Measurements from ENCODE around the gene MEGF11.

The MEGF11 gene

GRCh38 chr15:65926899-65927298, 326.7 kb downstream of the MEGF11 start:
- DNase-seq: no peak

- no peak for DNase-seq
These were observed 327.1 kb downstream of the MEGF11 start for GRCh38 chr15:65926459-65926858.

GRCh38 chr15:65925338-65925737, 328.2 kb downstream of the MEGF11 start:
- DNase-seq: no peak

GRCh38 chr15:65924004-65924403, 329.5 kb downstream of the MEGF11 start:
- no peak for DNase-seq

- peak; percentile 27 for DNase-seq
These were observed 330.3 kb downstream of the MEGF11 start for GRCh38 chr15:65923264-65923663.

GRCh38 chr15:65922621-65923020, 330.9 kb downstream of the MEGF11 start:
- DNase-seq: no peak

- DNase-seq: no peak
These were observed 331.8 kb downstream of the MEGF11 start for GRCh38 chr15:65921780-65922179.

- DNase-seq: no peak
These were observed 332.7 kb downstream of the MEGF11 start for GRCh38 chr15:65920825-65921309.

GRCh38 chr15:65920121-65920520, 333.4 kb downstream of the MEGF11 start:
- DNase-seq: peak; percentile 61

- no peak for DNase-seq
These were observed 334.2 kb downstream of the MEGF11 start for GRCh38 chr15:65919353-65919752.

GRCh38 chr15:65918945-65919344, 334.6 kb downstream of the MEGF11 start:
- DNase-seq: no peak

- DNase-seq: no peak
These were observed 335.1 kb downstream of the MEGF11 start for GRCh38 chr15:65918357-65918920.

GRCh38 chr15:65917936-65918335, 335.6 kb downstream of the MEGF11 start:
- DNase-seq: no peak

- DNase-seq: no peak
These were observed 336.2 kb downstream of the MEGF11 start for GRCh38 chr15:65917407-65917756.

GRCh38 chr15:65916664-65917406, 336.7 kb downstream of the MEGF11 start:
- peak; percentile 73 for DNase-seq

GRCh38 chr15:65916041-65916663, 337.4 kb downstream of the MEGF11 start:
- no peak for DNase-seq

GRCh38 chr15:65914981-65915925, 338.3 kb downstream of the MEGF11 start:
- DNase-seq: peak; percentile 52

- DNase-seq: no peak
These were observed 339.2 kb downstream of the MEGF11 start for GRCh38 chr15:65914386-65914785.

GRCh38 chr15:65913631-65914199, 339.8 kb downstream of the MEGF11 start:
- no peak for DNase-seq

GRCh38 chr15:65912235-65912634, 341.3 kb downstream of the MEGF11 start:
- DNase-seq: no peak

GRCh38 chr15:65910341-65910740, 343.2 kb downstream of the MEGF11 start:
- DNase-seq: no peak

- DNase-seq: no peak
These were observed 343.7 kb downstream of the MEGF11 start for GRCh38 chr15:65909831-65910230.

- DNase-seq: no peak
These were observed 344.7 kb downstream of the MEGF11 start for GRCh38 chr15:65908876-65909275.

All from NCI-H69 (cell line).